H9 (cell line): ENCODE data around the gene NBEAL1. TPM values are rescaled to one million over a fixed set of nuclear protein-coding genes. Genes with fewer than 3 reads are reported as not detected.
"Not testable (repeated sequence)": the region's sequence is repeated elsewhere in the genome, so short reads cannot be mapped to it uniquely, and the experiment has no call there.

ENCODE experiments used
- DNase-seq: peaks from one replicate; pipeline ENCODE4 v3.0.0-alpha.2; 2017
- H2AFZ ChIP-seq: one replicate; pipeline ENCODE4 v1.6.1; 2013; ENCODE audit warnings: mild to moderate bottlenecking, low read length, control low read depth, moderate library complexity
- H2AK5ac ChIP-seq: 2 replicates; pipeline ENCODE4 v1.6.1; 2013; ENCODE audit warnings: low read length, control low read depth, mixed read lengths; ENCODE audit not compliant: insufficient read length
- H2BK120ac ChIP-seq: one replicate; pipeline ENCODE4 v1.6.1; 2013; ENCODE audit warnings: low read depth, mild to moderate bottlenecking, low read length, control low read depth, inconsistent platforms; ENCODE audit not compliant: poor library complexity, severe bottlenecking
- H2BK12ac ChIP-seq: 2 replicates; pipeline ENCODE4 v1.6.1; 2013; ENCODE audit warnings: low read length, control low read depth, mixed read lengths, low read depth; ENCODE audit not compliant: insufficient read length
- H2BK15ac ChIP-seq: 2 replicates; pipeline ENCODE4 v1.6.1; 2013; ENCODE audit warnings: low read depth, low read length, control low read depth
- H2BK20ac ChIP-seq: one replicate; pipeline ENCODE4 v1.6.1; 2013; ENCODE audit warnings: low read depth, mild to moderate bottlenecking, low read length, control low read depth, inconsistent platforms; ENCODE audit not compliant: poor library complexity, severe bottlenecking
- H2BK5ac ChIP-seq: 2 replicates; pipeline ENCODE4 v1.6.1; 2013; ENCODE audit warnings: low read length, control low read depth, mixed read lengths; ENCODE audit not compliant: insufficient read length
- H3K14ac ChIP-seq: 2 replicates; pipeline ENCODE4 v1.6.1; 2013; ENCODE audit warnings: low read length, control low read depth; ENCODE audit not compliant: insufficient read depth
- H3K18ac ChIP-seq: 2 replicates; pipeline ENCODE4 v1.6.1; 2013; ENCODE audit warnings: low read depth, mild to moderate bottlenecking, mixed read lengths, low read length, control low read depth; ENCODE audit not compliant: insufficient read length
- H3K23ac ChIP-seq: 2 replicates; pipeline ENCODE4 v1.6.1; 2013; ENCODE audit warnings: low read length, control low read depth, mixed read lengths, low read depth; ENCODE audit not compliant: insufficient read length
- H3K23me2 ChIP-seq: 2 replicates; pipeline ENCODE4 v1.6.1; 2013; ENCODE audit warnings: low read depth, mild to moderate bottlenecking, mixed read lengths, low read length, control low read depth; ENCODE audit not compliant: insufficient read length, poor library complexity, severe bottlenecking
- H3K27ac ChIP-seq: 2 replicates; pipeline ENCODE4 v1.5.1; 2013; ENCODE audit warnings: low read length, control low read depth, mixed read lengths, low read depth; ENCODE audit not compliant: insufficient read length
- H3K27me3 ChIP-seq: 2 replicates; pipeline ENCODE4 v1.6.1; 2013; ENCODE audit warnings: low read length, control low read depth, inconsistent platforms; ENCODE audit not compliant: insufficient read depth
- H3K4ac ChIP-seq: 2 replicates; pipeline ENCODE4 v1.6.1; 2013; ENCODE audit warnings: low read depth, mild to moderate bottlenecking, control low read depth, inconsistent platforms, low read length, moderate library complexity
- H3K4me1 ChIP-seq: 2 replicates; pipeline ENCODE4 v1.6.1; 2013; ENCODE audit warnings: low read length, control low read depth, inconsistent platforms; ENCODE audit not compliant: insufficient read depth
- H3K4me2 ChIP-seq: 2 replicates; pipeline ENCODE4 v1.6.1; 2013; ENCODE audit warnings: low read length, control low read depth, mixed read lengths; ENCODE audit not compliant: insufficient read length, insufficient read depth
- H3K56ac ChIP-seq: 2 replicates; pipeline ENCODE4 v1.6.1; 2013; ENCODE audit warnings: low read depth, mild to moderate bottlenecking, mixed read lengths, low read length, control low read depth; ENCODE audit not compliant: insufficient read length
- H3K79me1 ChIP-seq: 2 replicates; pipeline ENCODE4 v1.6.1; 2013; ENCODE audit warnings: low read depth, mild to moderate bottlenecking, moderate library complexity, low read length, control low read depth, inconsistent platforms; ENCODE audit not compliant: insufficient read depth, poor library complexity, severe bottlenecking
- H3K79me2 ChIP-seq: 2 replicates; pipeline ENCODE4 v1.6.1; 2013; ENCODE audit warnings: low read length, control low read depth, inconsistent platforms; ENCODE audit not compliant: insufficient read depth
- H3K9ac ChIP-seq: 2 replicates; pipeline ENCODE4 v1.6.1; 2013; ENCODE audit warnings: low read length, control low read depth, mixed read lengths; ENCODE audit not compliant: insufficient read length; ENCODE audit errors: extremely low read depth
- H3K9me3 ChIP-seq: one replicate; pipeline ENCODE4 v1.6.1; 2013; ENCODE audit warnings: low read depth, low read length, inconsistent platforms; ENCODE audit not compliant: control insufficient read depth
- H3T11ph ChIP-seq: one replicate; pipeline ENCODE4 v1.6.1; 2013; ENCODE audit warnings: mild to moderate bottlenecking, low read length, control low read depth, inconsistent platforms
- H4K20me1 ChIP-seq: one replicate; pipeline ENCODE4 v1.6.1; 2013; ENCODE audit not compliant: control insufficient read depth, insufficient read length, insufficient read depth
- H4K5ac ChIP-seq: 2 replicates; pipeline ENCODE4 v1.6.1; 2013; ENCODE audit warnings: low read depth, mild to moderate bottlenecking, mixed read lengths, low read length, control low read depth; ENCODE audit not compliant: insufficient read length
- H4K8ac ChIP-seq: replicated peaks from 2 replicates; pipeline ENCODE4 v1.6.1; 2013; ENCODE audit warnings: low read length, control low read depth, mixed read lengths, low read depth; ENCODE audit not compliant: insufficient read length
- H4K91ac ChIP-seq: 2 replicates; pipeline ENCODE4 v1.6.1; 2013; ENCODE audit warnings: low read depth, mild to moderate bottlenecking, moderate library complexity, mixed read lengths, low read length, control low read depth; ENCODE audit not compliant: insufficient read length
- H3K27ac Mint-ChIP-seq, 3 experiments: 2 replicates in 2 of 3; 3 replicates in 1 of 3; pipeline ENCODE4 v1.8.0; 2020 to 2021; ENCODE audit warnings: mixed read lengths in 3 of 3, mild to moderate bottlenecking in 1 of 3, moderate library complexity in 1 of 3
- H3K27me3 Mint-ChIP-seq: 2 replicates; pipeline ENCODE4 v1.8.0; 2021; ENCODE audit warnings: low read depth, mild to moderate bottlenecking, moderate library complexity, mixed read lengths
- H3K36me3 Mint-ChIP-seq, 3 experiments: 2 replicates in 2 of 3; 3 replicates in 1 of 3; pipeline ENCODE4 v1.8.0; 2020 to 2021; ENCODE audit warnings: low read depth in 3 of 3, mixed read lengths in 3 of 3; ENCODE audit not compliant: insufficient read depth in 1 of 3
- H3K4me1 Mint-ChIP-seq, 2 experiments: 2 replicates each; pipeline ENCODE4 v1.8.0; 2020; ENCODE audit warnings: mixed read lengths in 2 of 2
- H3K4me3 Mint-ChIP-seq, 2 experiments: 2 replicates in 1 of 2; 3 replicates in 1 of 2; pipeline ENCODE4 v1.8.0; 2020 to 2021; ENCODE audit warnings: mild to moderate bottlenecking in 2 of 2, mixed read lengths in 2 of 2, moderate library complexity in 1 of 2
- H3K9me3 Mint-ChIP-seq, 2 experiments: 2 replicates in 1 of 2; 3 replicates in 1 of 2; pipeline ENCODE4 v1.8.0; 2020; ENCODE audit warnings: mild to moderate bottlenecking in 2 of 2, mixed read lengths in 2 of 2, moderate library complexity in 1 of 2
- CTCF ChIP-seq: fragments of 200-600 bp; sonication (generic); conservative IDR thresholded peaks from 3 replicates; pipeline ENCODE4 v1.8.0; 2021; ENCODE audit warnings: antibody characterized with exemption, mild to moderate bottlenecking
- WGBS: extraction: QIAGEN DNeasy Blood & Tissue Kit; methylation state at CpG from one replicate; pipeline ENCODE4 v1.1.7; 2013; ENCODE audit warnings: missing lambda C conversion rate, low lambda C conversion rate, mixed read lengths; ENCODE audit not compliant: insufficient read length; ENCODE audit errors: extremely low coverage; 5-methylcytosine and 5-hydroxymethylcytosine counted together
- total RNA-seq: library from RNA; stranded (reverse); gene quantifications from 2 replicates; pipeline ENCODE4 v1.2.1, GENCODE V29; 2021

Gene NBEAL1
- total RNA-seq, 1 experiment from 2014 or later, result 10.1 TPM

- Mint-ChIP-seq H3K4me1 (no peaks in the 10 kb centered on the region), H3K4me3 (no peak overlapping the region), H3K27ac (no peak overlapping the region), H3K36me3 (peaks cover 1 to 18% (median 15%) of the 10 kb centered on the region in 3 experiments; a peak in 5 of 7 replicates), H3K27me3 (no peaks in the 10 kb centered on the region), H3K9me3 (no peaks in the 10 kb centered on the region)
- no peaks in the 10 kb centered on the region for H3K23me2 ChIP-seq
- no peak overlapping the region for H2BK12ac ChIP-seq
- H3K4me1 ChIP-seq, result no peaks in the 10 kb centered on the region
- DNase-seq, result no peak
- H2AK5ac ChIP-seq, result no peak overlapping the region
- H2BK15ac ChIP-seq, result no peak overlapping the region
- no peak overlapping the region for H2BK20ac ChIP-seq
- H3T11ph ChIP-seq, result no peak overlapping the region
- H2BK120ac ChIP-seq, result no peak overlapping the region
- H2AFZ ChIP-seq, result no peak overlapping the region
- no peaks in the 10 kb centered on the region for H4K20me1 ChIP-seq
- no peak overlapping the region for H3K14ac ChIP-seq
- H2BK5ac ChIP-seq, result no peak overlapping the region
- H3K79me2 ChIP-seq, result no peaks in the 10 kb centered on the region
- no peak overlapping the region for H3K4me2 ChIP-seq
- no peak; the same call in 2 of the 3 replicates for TF ChIP-seq CTCF
- H4K5ac ChIP-seq, result no peak overlapping the region
- no peak overlapping the region for H3K23ac ChIP-seq
- no CpG with 5 or more reads among the region's 2 CpGs for WGBS
- H4K91ac ChIP-seq, result no peak overlapping the region
- no peak overlapping the region for H3K9ac ChIP-seq
- H3K27ac ChIP-seq, result no peak overlapping the region
- H3K18ac ChIP-seq, result no peak overlapping the region
- H3K79me1 ChIP-seq, result no peaks in the 10 kb centered on the region
- H3K27me3 ChIP-seq, result no peaks in the 10 kb centered on the region
- H4K8ac ChIP-seq, result no peak overlapping the region
- no peak overlapping the region for H3K56ac ChIP-seq
- H3K9me3 ChIP-seq, result no peaks in the 10 kb centered on the region
- H3K4ac ChIP-seq, result no peak overlapping the region
Observed at GRCh38 chr2:203112342-203112741, 97.7 kb downstream of the NBEAL1 start.

GRCh38 chr2:203115201-203115700 lies 100.6 kb downstream of the NBEAL1 start:
- not testable (repeated sequence) for H2AK5ac ChIP-seq, H3K4me1 ChIP-seq, H3K18ac ChIP-seq, H2AFZ ChIP-seq, H3K56ac ChIP-seq, H4K91ac ChIP-seq, H2BK120ac ChIP-seq, H3K4ac ChIP-seq, H4K5ac ChIP-seq, H2BK20ac ChIP-seq, H3K9ac ChIP-seq, H3K23me2 ChIP-seq, H3K4me1 Mint-ChIP-seq, H3K14ac ChIP-seq, H2BK15ac ChIP-seq, H4K8ac ChIP-seq, H3K4me2 ChIP-seq, H3K27ac ChIP-seq, H2BK5ac ChIP-seq, H4K20me1 ChIP-seq, H3K79me2 ChIP-seq, H3K27me3 ChIP-seq, DNase-seq, H3K79me1 ChIP-seq, H3K4me3 Mint-ChIP-seq, H3K9me3 Mint-ChIP-seq, H3K23ac ChIP-seq, H3T11ph ChIP-seq, H3K27ac Mint-ChIP-seq, H3K27me3 Mint-ChIP-seq, H2BK12ac ChIP-seq, H3K9me3 ChIP-seq
- peaks cover 0 to 14% (median 12%) of the 10 kb centered on the region in 3 experiments; a peak in 5 of 7 replicates for H3K36me3 Mint-ChIP-seq
- WGBS, result no CpG with 5 or more reads among the region's 7 CpGs
